Gastroesophageal sphincter (tissue), 4 donors: ENCODE data around the gene ASPM. TPM values are rescaled to one million over a fixed set of nuclear protein-coding genes. Genes with fewer than 3 reads are reported as not detected.

ENCODE experiments used
- ATAC-seq: fragments of 150-250 bp; one replicate; pipeline ENCODE4 v1.9.1; 2016; ENCODE audit warnings: mild to moderate bottlenecking, moderate library complexity
- H3K27ac ChIP-seq, 4 donors: fragments of 200-600 bp; sonication (generic) in 3 of 4; 1 replicate in 3 of 4; 2 replicates in 1 of 4; pipeline ENCODE4 v1.5.1; 2016 to 2019
- H3K27me3 ChIP-seq: fragments of 200-600 bp; sonication (generic); one replicate; pipeline ENCODE4 v1.5.1; 2019
- H3K36me3 ChIP-seq, 2 donors: fragments of 200-600 bp; sonication (generic); one replicate each; pipeline ENCODE4 v1.5.1; 2019; ENCODE audit warnings: control low read depth in 1 of 2
- H3K4me1 ChIP-seq, 3 donors: fragments of 200-600 bp; sonication (generic); 1 replicate in 2 of 3; 2 replicates in 1 of 3; pipeline ENCODE4 v1.5.1; 2016 to 2019; ENCODE audit warnings: control low read depth in 2 of 3
- H3K4me3 ChIP-seq, 2 donors: fragments of 200-600 bp; sonication (generic); one replicate each; pipeline ENCODE4 v1.5.1; 2019; ENCODE audit warnings: mild to moderate bottlenecking in 1 of 2, moderate library complexity in 1 of 2
- H3K9me3 ChIP-seq, 3 donors: fragments of 200-600 bp; sonication (generic); one replicate each; pipeline ENCODE4 v1.5.1; 2017 to 2019; ENCODE audit warnings: control low read depth in 2 of 3
- EP300 ChIP-seq: sonication (generic); formaldehyde crosslinking; IDR thresholded peaks from one replicate; pipeline ENCODE4 v1.6.1; 2017; ENCODE audit warnings: antibody characterized with exemption, mild to moderate bottlenecking
- POLR2A ChIP-seq, 2 donors: fragments of 450-650 bp; IDR thresholded peaks; one replicate each; pipeline ENCODE4 v1.6.1; 2017; ENCODE audit warnings: antibody characterized with exemption in 2 of 2, mild to moderate bottlenecking in 2 of 2, moderate library complexity in 1 of 2
- POLR2AphosphoS5 ChIP-seq: sonication (generic); formaldehyde crosslinking; IDR thresholded peaks from one replicate; pipeline ENCODE4 v1.6.1; 2017; ENCODE audit warnings: antibody characterized with exemption
- WGBS, 2 donors: methylation state at CpG; one replicate each; pipeline ENCODE4 v1.1.5; 2018; ENCODE audit warnings: low coverage in 1 of 2; 5-methylcytosine and 5-hydroxymethylcytosine counted together
- total RNA-seq, 4 donors: library from RNA; depleted of rRNA; stranded (reverse); fragments of >200 nt; gene quantifications; one replicate each; pipeline ENCODE4 v1.1.0, GENCODE V29; 2016
- TF ChIP-seq, protein P1 (sequence below), 4 experiments: fragments of 200-600 bp in 2 of 4; fragments of 450-650 bp in 2 of 4; sonication (generic) in 1 of 4; IDR thresholded peaks; one replicate each; pipeline ENCODE4 v1.5.1; 2017 to 2019; ENCODE audit warnings: antibody characterized with exemption in 4 of 4, mild to moderate bottlenecking in 2 of 4, moderate library complexity in 2 of 4

The ASPM gene
- total RNA-seq, 4 donors from 2014 or later, result 0.27 to 0.96 (median 0.29) TPM

DNA sequence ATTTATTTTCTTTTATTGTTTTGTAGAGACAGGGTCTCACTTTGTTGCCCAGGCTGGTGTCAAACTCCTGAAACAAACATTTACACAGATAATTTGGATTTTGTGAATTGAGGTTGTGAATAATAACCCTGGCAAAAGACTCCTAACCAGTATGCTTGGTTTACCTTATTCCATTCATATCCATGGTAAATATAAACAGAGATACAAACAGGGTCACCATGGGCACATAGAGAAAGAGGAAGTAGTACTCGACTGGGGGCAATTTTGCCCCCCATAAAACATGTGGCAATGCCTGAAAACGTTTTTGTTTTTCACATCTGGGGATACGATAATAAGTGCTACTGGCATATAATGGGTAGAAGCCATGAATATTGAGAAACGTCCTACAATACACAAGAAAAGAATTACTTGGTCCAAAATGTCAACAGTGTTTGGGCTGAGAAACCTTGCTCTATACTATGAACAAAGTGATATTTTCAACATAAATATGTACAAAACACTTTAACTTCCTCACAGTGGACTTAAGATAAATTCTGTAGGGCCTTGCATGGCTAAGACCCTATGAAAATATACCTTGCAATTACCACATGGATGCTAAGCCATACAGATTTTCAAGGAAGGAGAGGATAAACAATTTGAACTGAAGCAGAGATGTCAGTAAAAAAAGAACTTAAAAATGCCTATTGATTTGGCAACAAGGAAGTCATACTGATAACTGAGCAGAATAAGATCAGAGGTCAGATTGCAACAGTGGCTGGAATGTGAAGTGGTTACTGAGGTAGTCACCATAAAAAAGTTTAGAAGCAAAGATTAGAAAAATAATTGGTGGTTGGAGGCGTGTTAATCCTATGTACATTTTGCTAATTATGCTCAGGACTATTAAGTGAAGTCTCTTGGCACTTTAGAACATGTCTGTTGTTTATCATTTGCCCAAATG, 27.4 kb upstream of the ASPM start:
- TF ChIP-seq, protein P1, sequence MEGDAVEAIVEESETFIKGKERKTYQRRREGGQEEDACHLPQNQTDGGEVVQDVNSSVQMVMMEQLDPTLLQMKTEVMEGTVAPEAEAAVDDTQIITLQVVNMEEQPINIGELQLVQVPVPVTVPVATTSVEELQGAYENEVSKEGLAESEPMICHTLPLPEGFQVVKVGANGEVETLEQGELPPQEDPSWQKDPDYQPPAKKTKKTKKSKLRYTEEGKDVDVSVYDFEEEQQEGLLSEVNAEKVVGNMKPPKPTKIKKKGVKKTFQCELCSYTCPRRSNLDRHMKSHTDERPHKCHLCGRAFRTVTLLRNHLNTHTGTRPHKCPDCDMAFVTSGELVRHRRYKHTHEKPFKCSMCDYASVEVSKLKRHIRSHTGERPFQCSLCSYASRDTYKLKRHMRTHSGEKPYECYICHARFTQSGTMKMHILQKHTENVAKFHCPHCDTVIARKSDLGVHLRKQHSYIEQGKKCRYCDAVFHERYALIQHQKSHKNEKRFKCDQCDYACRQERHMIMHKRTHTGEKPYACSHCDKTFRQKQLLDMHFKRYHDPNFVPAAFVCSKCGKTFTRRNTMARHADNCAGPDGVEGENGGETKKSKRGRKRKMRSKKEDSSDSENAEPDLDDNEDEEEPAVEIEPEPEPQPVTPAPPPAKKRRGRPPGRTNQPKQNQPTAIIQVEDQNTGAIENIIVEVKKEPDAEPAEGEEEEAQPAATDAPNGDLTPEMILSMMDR (IDR thresholded peaks at IDR 0.05), result no peak
- no peak for TF ChIP-seq EP300
- TF ChIP-seq POLR2A (IDR thresholded peaks at IDR 0.05), result no peak

DNA sequence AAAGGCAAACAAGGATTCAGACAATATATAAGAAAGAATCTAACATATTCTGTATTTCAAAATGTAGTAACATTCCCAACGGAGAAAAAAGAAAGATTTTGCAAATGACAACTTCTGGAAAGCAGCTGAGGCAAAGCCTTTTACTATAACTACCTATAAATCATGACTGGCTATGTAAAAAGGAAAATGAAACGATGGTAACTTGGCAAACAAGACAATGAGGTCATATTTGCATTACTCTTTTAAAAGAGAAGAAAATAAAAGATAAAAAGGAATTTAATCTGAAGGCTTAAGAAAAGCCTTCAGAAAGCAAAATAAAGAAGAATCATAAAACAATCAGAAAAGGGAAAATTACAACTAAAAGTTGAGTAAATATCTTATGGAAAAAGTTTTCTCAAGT, 25.1 kb upstream of the ASPM start:
- WGBS, 2 donors, result 18 to 35% methylated on average over 2 of the region's 2 CpGs
- peaks cover 0 to 77% of the 10 kb centered on the region in 2 donors for H3K36me3 ChIP-seq
- ATAC-seq, result no peak

More for the DNA sequence above, 27.4 kb upstream of the ASPM start:
- no peaks in the 10 kb centered on the region for H3K9me3 ChIP-seq
- no peak overlapping the region for H3K4me3 ChIP-seq
- no peak overlapping the region for H3K27ac ChIP-seq
- WGBS, 2 donors, result 74 to 77% methylated on average over 5 of the region's 5 CpGs
- H3K27me3 ChIP-seq, result no peaks in the 10 kb centered on the region
- no peaks in the 10 kb centered on the region for H3K4me1 ChIP-seq
- H3K36me3 ChIP-seq, result peaks cover 0 to 85% of the 10 kb centered on the region in 2 donors
- ATAC-seq, result no peak

DNA sequence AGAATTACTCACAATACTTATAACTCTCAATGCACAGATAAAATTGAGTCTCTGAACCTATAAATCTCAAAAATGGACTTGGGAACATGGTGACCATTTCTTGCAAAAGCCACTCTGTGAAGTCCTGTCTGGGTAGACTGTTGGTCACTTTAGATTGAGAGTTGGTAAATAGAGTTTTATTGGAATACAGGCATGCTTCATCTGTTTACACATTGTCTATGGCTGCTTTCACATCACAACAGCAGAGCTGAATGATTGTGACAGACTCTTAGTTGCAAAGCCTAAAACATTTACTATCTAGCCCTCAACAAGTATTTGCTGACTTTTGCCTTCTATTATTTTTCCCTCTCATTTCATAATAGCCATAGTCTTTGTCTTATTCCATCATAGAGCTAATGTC, 24.1 kb upstream of the ASPM start:
- no peak for ATAC-seq
- Histone ChIP-seq H3K9me3 (no peaks in the 10 kb centered on the region), H3K27ac (no peak overlapping the region), H3K36me3 (peaks cover 0 to 72% of the 10 kb centered on the region in 2 donors), H3K4me1 (no peaks in the 10 kb centered on the region), H3K27me3 (no peaks in the 10 kb centered on the region), H3K4me3 (no peak overlapping the region)
- TF ChIP-seq POLR2A (IDR thresholded peaks at IDR 0.05), result no peak
- no peak for TF ChIP-seq POLR2AphosphoS5
- TF ChIP-seq, protein P1 (IDR thresholded peaks at IDR 0.05), result no peak
- no peak for TF ChIP-seq EP300

More for the DNA sequence above, 25.1 kb upstream of the ASPM start:
- Histone ChIP-seq H3K4me3 (no peak overlapping the region), H3K27me3 (no peaks in the 10 kb centered on the region), H3K9me3 (no peaks in the 10 kb centered on the region), H3K4me1 (no peaks in the 10 kb centered on the region), H3K27ac (no peak overlapping the region)
- TF ChIP-seq POLR2A (IDR thresholded peaks at IDR 0.05) (no peak), POLR2AphosphoS5 (no peak), EP300 (no peak)
- TF ChIP-seq, protein P1 (IDR thresholded peaks at IDR 0.05), result no peak

DNA sequence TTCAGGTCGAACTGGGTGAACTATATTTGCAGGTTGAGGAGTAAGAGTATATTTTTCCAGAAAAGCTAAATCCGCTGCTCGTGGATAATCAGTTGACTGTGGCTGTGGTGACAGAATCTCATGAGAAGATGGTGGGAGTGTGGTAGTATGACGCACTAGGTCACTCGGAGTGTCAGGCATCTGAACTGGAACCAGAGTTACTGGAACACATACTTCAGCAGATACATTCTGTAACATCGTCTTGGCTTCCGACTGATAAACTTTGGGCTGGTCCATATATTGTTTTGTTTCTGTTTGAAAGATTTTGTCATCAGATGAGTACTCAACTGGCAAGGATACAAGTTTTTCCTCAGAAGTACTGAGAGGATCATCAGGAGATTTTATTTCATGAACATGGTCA, 13.0 kb upstream of the ASPM start:
- Histone ChIP-seq H3K4me3 (no peak overlapping the region), H3K9me3 (no peaks in the 10 kb centered on the region), H3K27me3 (no peaks in the 10 kb centered on the region), H3K4me1 (no peaks in the 10 kb centered on the region), H3K27ac (no peak overlapping the region), H3K36me3 (peaks cover 0 to 42% of the 10 kb centered on the region in 2 donors)
- 94 to 96% methylated on average over 7 of the region's 7 CpGs for WGBS, 2 donors
- no peak for TF ChIP-seq POLR2AphosphoS5
- no peak for TF ChIP-seq EP300
- TF ChIP-seq, protein P1 (IDR thresholded peaks at IDR 0.05), result no peak
- no peak for TF ChIP-seq POLR2A (IDR thresholded peaks at IDR 0.05)
- ATAC-seq, result no peak

DNA sequence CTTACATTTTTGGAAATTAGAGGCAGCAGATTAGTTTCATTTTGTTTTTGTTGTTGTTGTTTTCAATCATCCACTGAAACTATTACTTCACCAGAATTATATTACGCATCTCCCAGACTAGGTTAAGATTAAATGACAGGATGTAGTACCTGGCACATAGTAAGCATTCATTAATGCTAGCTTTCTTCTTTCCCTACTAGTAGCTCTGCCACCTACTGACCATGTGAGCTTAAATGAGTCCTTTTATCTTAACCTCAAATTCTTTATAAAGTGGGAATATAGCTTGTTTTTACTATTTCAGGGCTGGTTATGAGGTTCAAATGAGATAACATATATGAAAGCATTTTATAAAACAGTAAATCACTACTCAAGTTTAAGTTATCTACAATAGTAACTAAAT, 10.2 kb upstream of the ASPM start:
- no peaks in the 10 kb centered on the region for H3K9me3 ChIP-seq
- 92 to 100% methylated on average over 1 of the region's 1 CpG for WGBS, 2 donors
- no peak overlapping the region for H3K4me3 ChIP-seq
- no peak overlapping the region for H3K27ac ChIP-seq
- H3K27me3 ChIP-seq, result no peaks in the 10 kb centered on the region
- TF ChIP-seq POLR2A (IDR thresholded peaks at IDR 0.05), result no peak
- no peak for TF ChIP-seq POLR2AphosphoS5
- TF ChIP-seq EP300, result no peak
- TF ChIP-seq, protein P1 (IDR thresholded peaks at IDR 0.05), result no peak
- no peak for ATAC-seq
- no peaks in the 10 kb centered on the region for H3K4me1 ChIP-seq
- peaks cover 0 to 28% of the 10 kb centered on the region in 2 donors for H3K36me3 ChIP-seq
